Smooth muscle cell (in vitro differentiated cells): ENCODE results near the gene P2RY6. TPM values are rescaled to one million over a fixed set of nuclear protein-coding genes. Genes with fewer than 3 reads are reported as not detected.

ENCODE experiments used
- DNase-seq: peaks from one replicate; lab custom pipeline; 2025; ENCODE audit not compliant: unreplicated experiment; lab: John Stamatoyannopoulos, UW
- H2AFZ ChIP-seq: fragments of 200-600 bp; sonication (generic); 2 replicates; pipeline ENCODE4 v1.6.0; 2016; ENCODE audit warnings: antibody characterized with exemption, low read depth, mild to moderate bottlenecking
- H3F3A ChIP-seq: fragments of 200-600 bp; sonication (generic); 2 replicates; pipeline ENCODE4 v1.6.0; 2017; ENCODE audit warnings: antibody characterized with exemption, low read depth
- H3K27ac ChIP-seq: fragments of 200-600 bp; sonication (generic); 2 replicates; pipeline ENCODE4 v1.5.1; 2016; ENCODE audit warnings: low read depth, mild to moderate bottlenecking
- H3K27me3 ChIP-seq: fragments of 200-600 bp; sonication (generic); 2 replicates; pipeline ENCODE4 v1.6.1; 2016; ENCODE audit warnings: low read depth, mild to moderate bottlenecking
- H3K36me3 ChIP-seq: fragments of 200-600 bp; sonication (generic); 2 replicates; pipeline ENCODE4 v1.5.1; 2016; ENCODE audit warnings: low read depth
- H3K4me1 ChIP-seq: fragments of 200-600 bp; sonication (generic); 2 replicates; pipeline ENCODE4 v1.5.1; 2016; ENCODE audit warnings: low read depth
- H3K4me2 ChIP-seq: fragments of 200-600 bp; sonication (generic); 2 replicates; pipeline ENCODE4 v1.6.0; 2016; ENCODE audit warnings: mild to moderate bottlenecking
- H3K4me3 ChIP-seq: fragments of 200-600 bp; sonication (generic); 2 replicates; pipeline ENCODE4 v1.5.1; 2016; ENCODE audit warnings: mild to moderate bottlenecking
- H3K79me2 ChIP-seq: fragments of 200-600 bp; sonication (generic); 2 replicates; pipeline ENCODE4 v1.6.0; 2016; ENCODE audit warnings: low read depth, mild to moderate bottlenecking
- H3K9ac ChIP-seq: fragments of 200-600 bp; sonication (generic); 2 replicates; pipeline ENCODE4 v1.6.0; 2016; ENCODE audit warnings: low read depth
- H3K9me3 ChIP-seq: fragments of 200-600 bp; sonication (generic); replicated peaks from 2 replicates; pipeline ENCODE4 v1.5.1; 2016; ENCODE audit warnings: low read depth
- H4K20me1 ChIP-seq: fragments of 200-600 bp; sonication (generic); 2 replicates; pipeline ENCODE4 v1.6.0; 2016; ENCODE audit warnings: low read depth
- CTCF ChIP-seq: fragments of 200-600 bp; sonication (generic); IDR thresholded peaks from 2 replicates; pipeline ENCODE4 v1.5.1; 2017; ENCODE audit warnings: borderline replicate concordance, mild to moderate bottlenecking, antibody characterized with exemption; ENCODE audit not compliant: insufficient read depth, poor library complexity, severe bottlenecking
- WGBS: methylation state at CpG from one replicate; pipeline ENCODE4 v1.1.7; 2016; ENCODE audit warnings: low lambda C conversion rate; 5-methylcytosine and 5-hydroxymethylcytosine counted together
- polyA plus RNA-seq: library from polyadenylated mRNA; unstranded; fragments of >200 nt; fragmentation: Nextera tagmentation; extraction: Ambion mirVana; gene quantifications from 2 replicates; pipeline ENCODE4 v1.2.1, GENCODE V29; 2016
- total RNA-seq: library from RNA; depleted of rRNA; stranded (reverse); fragments of >200 nt; gene quantifications from 2 replicates; pipeline ENCODE4 v1.2.3, GENCODE V29; 2014

Gene P2RY6
- total and polyA plus RNA-seq, 2 experiments from 2014 or later = 3.7 to 13.8 TPM

GRCh38 chr11:73252577-73253191 is 19.5 kb upstream of the P2RY6 start:
- H3K79me2 ChIP-seq = no peaks in the 10 kb centered on the region
- no peaks in the 10 kb centered on the region for H4K20me1 ChIP-seq
- WGBS = 81% methylated on average over 4 of the region's 4 CpGs
- no peak overlapping the region for H2AFZ ChIP-seq
- no peak for DNase-seq
- H3K27ac ChIP-seq = no peak overlapping the region
- no peak for TF ChIP-seq CTCF
- H3K4me2 ChIP-seq = no peak overlapping the region
- H3F3A ChIP-seq = no peaks in the 10 kb centered on the region
- no peaks in the 10 kb centered on the region for H3K9me3 ChIP-seq
- H3K27me3 ChIP-seq = no peaks in the 10 kb centered on the region
- no peak overlapping the region for H3K9ac ChIP-seq
- H3K36me3 ChIP-seq = no peaks in the 10 kb centered on the region
- H3K4me1 ChIP-seq = peaks cover 7% of the 10 kb centered on the region
- H3K4me3 ChIP-seq = no peak overlapping the region

DNA sequence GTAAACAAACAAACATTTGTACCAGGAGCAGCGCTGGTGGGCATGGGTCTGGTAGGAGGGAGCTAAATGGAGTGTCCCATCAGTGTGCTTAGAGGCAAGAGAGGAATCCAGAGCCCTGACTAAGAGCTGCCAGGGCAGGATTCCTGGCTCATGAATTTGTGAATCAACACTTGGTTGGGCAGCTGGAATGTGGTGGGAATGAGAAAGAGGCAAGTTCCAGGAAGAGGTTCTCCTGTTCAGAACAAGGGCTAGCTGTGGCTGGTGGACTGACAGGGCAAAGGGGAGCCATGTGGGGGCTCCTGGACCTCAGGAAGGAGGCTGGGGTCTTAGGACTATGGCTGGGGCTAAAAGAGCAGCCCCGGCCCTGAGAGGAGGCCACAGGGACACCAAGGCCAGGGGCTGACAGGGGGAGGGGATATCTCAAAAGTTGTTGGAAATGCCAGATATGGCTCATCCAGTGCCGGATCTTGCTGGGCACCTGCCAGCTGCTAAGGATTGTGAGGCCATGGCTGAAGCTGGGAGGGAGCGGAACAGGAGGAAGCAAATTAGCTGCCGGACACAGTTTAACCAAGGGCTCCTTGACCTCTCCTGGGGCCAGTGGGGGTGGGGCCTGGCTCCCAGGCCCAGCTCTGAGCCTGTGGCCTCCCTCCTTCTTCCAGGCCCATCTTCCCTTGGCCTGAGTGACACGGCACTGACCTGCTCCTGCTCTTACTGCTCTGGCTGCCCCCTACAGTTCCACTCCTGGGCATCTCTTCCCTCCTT is 14.6 kb upstream of the P2RY6 start:
- Histone ChIP-seq H3K79me2 (no peaks in the 10 kb centered on the region), H3K9ac (no peak overlapping the region), H3F3A (no peaks in the 10 kb centered on the region), H3K4me3 (no peak overlapping the region), H3K4me2 (peak overlapping the region; percentile 40), H3K36me3 (no peaks in the 10 kb centered on the region), H3K27ac (peak overlapping the region; percentile 83), H4K20me1 (no peaks in the 10 kb centered on the region), H2AFZ (no peak overlapping the region), H3K27me3 (no peaks in the 10 kb centered on the region), H3K9me3 (no peaks in the 10 kb centered on the region), H3K4me1 (peaks cover 16% of the 10 kb centered on the region)
- 60% methylated on average over 6 of the region's 6 CpGs for WGBS
- no peak for TF ChIP-seq CTCF
- DNase-seq = no peak

- no peak overlapping the region for H3K4me3 ChIP-seq
- DNase-seq = no peak
- peak overlapping the region; percentile 83 for H3K27ac ChIP-seq
- H3K9me3 ChIP-seq = no peaks in the 10 kb centered on the region
- H3K79me2 ChIP-seq = no peaks in the 10 kb centered on the region
- no peaks in the 10 kb centered on the region for H4K20me1 ChIP-seq
- no peak overlapping the region for H3K9ac ChIP-seq
- peak overlapping the region; percentile 40 for H3K4me2 ChIP-seq
- H3K27me3 ChIP-seq = no peaks in the 10 kb centered on the region
- 76% methylated on average over 7 of the region's 7 CpGs for WGBS
- H3K36me3 ChIP-seq = no peaks in the 10 kb centered on the region
- H3F3A ChIP-seq = peaks cover 3% of the 10 kb centered on the region
- TF ChIP-seq CTCF = no peak
- H2AFZ ChIP-seq = no peak overlapping the region
- H3K4me1 ChIP-seq = peaks cover 16% of the 10 kb centered on the region
Measured at GRCh38 chr11:73258104-73259035, 13.8 kb upstream of the P2RY6 start.
